Fibroblast of lung (primary cell): Measurements from ENCODE around the gene MEI1.

Experiments
- CTCF ChIP-seq, 2 donors: IDR thresholded peaks in 1 of 2; conservative IDR thresholded peaks in 1 of 2; 1 replicate in 1 of 2; 2 replicates in 1 of 2; pipeline ENCODE4 v1.5.1; 2011 to 2012; ENCODE audit warnings: low read length in 2 of 2, control low read depth in 1 of 2, inconsistent platforms in 1 of 2, low read depth in 1 of 2, mild to moderate bottlenecking in 1 of 2
- EZH2 ChIP-seq: IDR thresholded peaks from 2 replicates; pipeline ENCODE4 v1.5.1; 2012; ENCODE audit warnings: low read length, control low read depth, mild to moderate bottlenecking; ENCODE audit errors: missing control alignments

DNA sequence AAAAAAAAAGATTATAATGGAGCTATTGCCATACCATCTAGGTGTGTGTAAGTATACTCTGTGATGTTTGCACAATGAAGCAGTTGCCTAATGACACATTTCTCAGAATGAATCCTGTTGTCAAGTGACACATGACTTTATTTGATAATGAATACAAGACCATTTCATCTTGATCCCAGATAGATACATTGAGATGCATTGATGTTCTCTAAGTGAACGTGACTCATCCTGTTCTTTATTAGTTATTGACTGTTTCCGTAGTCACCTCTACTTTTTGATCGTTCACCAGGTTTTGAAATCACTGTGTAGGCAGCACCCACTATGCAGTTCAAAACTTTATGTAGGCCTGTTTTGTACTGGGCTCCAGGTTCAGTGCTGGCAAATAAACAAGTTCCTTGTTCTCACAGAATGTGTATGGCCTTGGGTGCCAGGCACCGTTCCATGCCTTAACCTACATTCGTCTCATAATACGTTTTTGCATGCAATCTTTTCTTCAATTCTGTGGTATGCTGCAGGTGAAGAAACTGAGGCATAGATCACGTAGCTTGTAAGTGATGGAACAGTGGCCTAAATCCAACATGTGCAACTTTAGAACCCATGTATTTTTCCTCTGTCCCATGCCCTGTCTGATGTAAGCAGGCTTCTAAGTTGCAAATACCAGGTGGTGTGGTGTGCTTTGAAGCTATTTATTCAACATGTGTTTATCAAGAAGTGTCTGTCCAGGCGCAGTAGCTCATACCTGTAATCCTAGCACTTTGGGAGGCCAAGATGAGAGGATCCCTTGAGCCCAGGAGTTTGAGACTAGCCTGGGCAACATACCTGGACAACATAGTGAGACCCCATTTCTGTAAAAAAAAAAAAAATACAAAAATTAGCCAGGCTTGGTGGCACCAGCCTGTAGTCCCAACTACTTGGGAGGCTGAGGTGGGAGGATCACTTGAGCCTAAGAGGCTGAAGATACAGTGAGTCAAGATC lies 144.0 kb downstream of the MEI1 start:
- TF ChIP-seq CTCF (conservative IDR thresholded peaks at IDR 0.05 in 1 of 2, IDR thresholded peaks at IDR 0.05 in 1 of 2; ENCODE audit: low read depth in 1 of 2, low read length in 2 of 2) (no peak), EZH2 (no peak)
